Astrocyte of the spinal cord (primary cell): ENCODE data around the gene FBXW4.

ENCODE experiments used
- DNase-seq: peaks from one replicate; pipeline ENCODE4 v3.0.0; 2011; ENCODE audit warnings: low read depth, low spot score
- H3K4me3 ChIP-seq: 2 replicates; pipeline ENCODE4 v1.5.1; 2011; ENCODE audit warnings: low read depth, mild to moderate bottlenecking, low read length, moderate library complexity
- in situ Hi-C: cut with HindIII; loops from 2 replicates; pipeline ENCODE4 v1.10.0; 2017; ENCODE audit warnings: low sequenced_read_pairs
- TF ChIP-seq, protein P1 (sequence below): IDR thresholded peaks from 2 replicates; pipeline ENCODE4 v1.5.1; 2012; ENCODE audit warnings: low read depth, mild to moderate bottlenecking, low read length, inconsistent platforms

The FBXW4 gene

GRCh38 chr10:101716891-101717659 lies 22.1 kb upstream of the FBXW4 start:
- no peak for DNase-seq
- no peak overlapping the region for H3K4me3 ChIP-seq
- in situ Hi-C loops = no loop called here
- TF ChIP-seq, protein P1, sequence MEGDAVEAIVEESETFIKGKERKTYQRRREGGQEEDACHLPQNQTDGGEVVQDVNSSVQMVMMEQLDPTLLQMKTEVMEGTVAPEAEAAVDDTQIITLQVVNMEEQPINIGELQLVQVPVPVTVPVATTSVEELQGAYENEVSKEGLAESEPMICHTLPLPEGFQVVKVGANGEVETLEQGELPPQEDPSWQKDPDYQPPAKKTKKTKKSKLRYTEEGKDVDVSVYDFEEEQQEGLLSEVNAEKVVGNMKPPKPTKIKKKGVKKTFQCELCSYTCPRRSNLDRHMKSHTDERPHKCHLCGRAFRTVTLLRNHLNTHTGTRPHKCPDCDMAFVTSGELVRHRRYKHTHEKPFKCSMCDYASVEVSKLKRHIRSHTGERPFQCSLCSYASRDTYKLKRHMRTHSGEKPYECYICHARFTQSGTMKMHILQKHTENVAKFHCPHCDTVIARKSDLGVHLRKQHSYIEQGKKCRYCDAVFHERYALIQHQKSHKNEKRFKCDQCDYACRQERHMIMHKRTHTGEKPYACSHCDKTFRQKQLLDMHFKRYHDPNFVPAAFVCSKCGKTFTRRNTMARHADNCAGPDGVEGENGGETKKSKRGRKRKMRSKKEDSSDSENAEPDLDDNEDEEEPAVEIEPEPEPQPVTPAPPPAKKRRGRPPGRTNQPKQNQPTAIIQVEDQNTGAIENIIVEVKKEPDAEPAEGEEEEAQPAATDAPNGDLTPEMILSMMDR = no peak

DNA sequence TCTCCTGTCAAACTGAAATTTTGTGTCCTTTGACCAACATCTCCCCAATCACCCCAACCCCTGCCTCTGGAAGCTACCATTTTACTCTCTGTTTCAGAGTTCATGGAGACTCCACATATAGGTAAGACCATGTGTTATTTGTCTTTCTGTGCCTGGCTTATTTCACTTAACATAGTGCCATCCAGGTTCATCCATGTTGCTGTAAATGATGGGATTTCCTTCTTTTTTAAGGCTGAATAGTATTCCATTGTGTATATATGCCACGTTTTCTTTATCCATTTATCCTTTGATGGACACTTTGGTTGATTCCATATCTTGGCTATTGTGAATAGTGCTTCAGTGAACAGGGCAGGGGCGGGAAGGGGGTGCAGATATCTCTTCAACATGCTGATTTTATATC lies 18.0 kb upstream of the FBXW4 start:
- DNase-seq = no peak
- TF ChIP-seq, protein P1 = no peak
- H3K4me3 ChIP-seq = no peak overlapping the region
- in situ Hi-C loops = no loop called here

DNA sequence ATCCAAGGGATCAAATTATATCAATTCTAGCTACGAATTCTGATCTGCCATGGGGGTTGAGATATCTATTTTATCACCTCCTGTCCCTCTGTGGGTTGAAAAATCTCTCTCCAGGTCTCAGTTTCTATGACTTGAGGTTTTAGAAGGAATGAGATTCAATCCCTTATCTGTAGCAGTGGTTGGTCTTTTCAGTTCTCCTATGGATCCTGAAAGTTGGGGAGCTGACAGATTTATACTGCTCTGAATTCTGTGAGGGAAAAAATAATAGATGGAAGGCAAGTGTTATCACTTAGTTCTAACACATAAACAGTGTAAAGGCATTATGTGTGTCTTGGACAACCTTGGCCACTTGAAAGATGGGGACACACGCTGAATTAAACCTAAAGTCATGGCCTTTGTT lies 15.8 kb upstream of the FBXW4 start:
- H3K4me3 ChIP-seq = no peak overlapping the region
- TF ChIP-seq, protein P1 = no peak
- in situ Hi-C loops = no loop called here
- no peak for DNase-seq

GRCh38 chr10:101710059-101710695 lies 15.2 kb upstream of the FBXW4 start:
- no peak overlapping the region for H3K4me3 ChIP-seq

DNA sequence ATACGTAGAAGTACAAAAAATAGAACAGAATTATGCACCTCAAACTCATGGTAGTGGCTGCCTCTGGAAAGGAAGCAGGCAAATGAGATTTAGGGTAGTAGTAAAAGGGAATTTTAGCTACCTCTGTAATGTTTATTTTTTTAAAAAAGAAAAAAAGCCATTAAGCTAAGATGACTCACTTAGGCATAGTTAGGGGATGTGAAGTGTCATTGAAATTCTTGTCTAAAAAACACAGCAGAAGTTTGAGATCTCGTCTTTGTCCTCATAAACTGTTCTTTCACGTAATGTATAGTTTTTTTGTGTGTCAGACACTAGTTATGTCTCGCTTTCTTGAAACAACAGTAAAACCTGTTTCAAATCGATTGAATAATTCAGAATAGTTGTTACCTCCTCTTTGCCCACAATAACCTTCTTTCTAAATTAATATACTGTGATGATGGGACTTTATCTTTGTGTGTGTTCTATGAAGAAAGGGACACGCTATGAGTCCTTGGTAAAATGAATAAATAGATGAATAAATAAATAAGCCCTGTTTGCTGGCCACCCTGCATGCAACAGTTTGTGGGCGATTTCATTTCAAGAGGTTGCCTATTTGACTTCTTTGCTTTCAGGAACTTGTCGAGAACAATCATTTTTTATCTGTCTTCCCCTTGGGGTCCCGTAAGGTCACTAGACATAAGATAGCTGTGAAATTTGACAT lies 14.5 kb upstream of the FBXW4 start:
- peak; percentile 22 for DNase-seq
- TF ChIP-seq, protein P1 = no peak
- no peak overlapping the region for H3K4me3 ChIP-seq
- in situ Hi-C loops = no loop called here

More at GRCh38 chr10:101710059-101710695, 15.2 kb upstream of the FBXW4 start:
- TF ChIP-seq, protein P1 = peak; percentile 27
- peak; percentile 20 for DNase-seq
- in situ Hi-C loops = no loop called here

DNA sequence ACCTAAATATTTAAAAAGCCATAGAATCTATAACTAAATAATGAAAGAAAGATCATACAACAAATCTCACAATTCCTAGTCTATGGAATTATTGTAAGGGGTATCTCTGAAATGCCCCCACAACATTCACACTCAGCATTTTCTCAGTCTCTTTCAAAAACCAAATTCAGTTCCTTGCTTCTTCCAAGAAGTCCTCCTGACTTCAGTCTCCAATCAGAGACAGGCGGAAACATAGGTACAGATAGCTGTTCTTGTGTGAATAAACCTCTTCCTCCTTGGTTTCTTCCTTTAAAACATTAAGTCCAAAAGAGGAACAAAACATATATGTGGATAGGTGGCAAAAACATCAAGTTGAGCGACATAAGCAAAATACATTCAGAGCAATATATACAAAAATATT lies 13.9 kb upstream of the FBXW4 start:
- in situ Hi-C loops = no loop called here
- no peak overlapping the region for H3K4me3 ChIP-seq
- DNase-seq = no peak
- TF ChIP-seq, protein P1 = no peak
